CD4-positive, alpha-beta T cell treated with Interleukin-21 for 1 hour (primary cell): Measurements from ENCODE around the gene CPNE6.

ENCODE experiments used
- DNase-seq: peaks from one replicate; pipeline ENCODE4 v3.0.0-alpha.2; 2020

Gene CPNE6

GRCh38 chr14:24055971-24056799, 15.2 kb upstream of the CPNE6 start:
- DNase-seq, result no peak

- no peak for DNase-seq
These were observed 14.6 kb upstream of the CPNE6 start for GRCh38 chr14:24056800-24057184.

DNA sequence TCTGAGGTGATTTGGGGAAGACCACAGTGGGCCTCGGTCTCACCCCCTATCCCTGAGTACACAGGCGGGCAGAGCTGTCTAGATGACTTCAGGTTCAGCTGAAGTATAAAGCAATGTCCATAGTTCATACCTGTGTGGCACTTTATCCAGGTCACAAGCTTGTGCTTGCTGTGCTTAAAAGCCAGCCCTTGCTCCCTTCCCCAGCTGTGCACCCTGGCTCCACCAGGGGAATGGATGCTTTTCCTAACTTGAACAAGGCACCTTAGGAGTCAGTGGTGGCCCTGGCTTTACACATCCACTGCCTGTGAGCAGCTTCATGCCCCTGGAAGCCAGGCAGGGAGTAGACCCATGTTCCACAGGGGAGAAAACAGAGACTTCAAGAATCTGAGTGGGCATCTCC, 14.1 kb upstream of the CPNE6 start:
- DNase-seq, result no peak

GRCh38 chr14:24057867-24058259, 13.5 kb upstream of the CPNE6 start:
- DNase-seq, result no peak

DNA sequence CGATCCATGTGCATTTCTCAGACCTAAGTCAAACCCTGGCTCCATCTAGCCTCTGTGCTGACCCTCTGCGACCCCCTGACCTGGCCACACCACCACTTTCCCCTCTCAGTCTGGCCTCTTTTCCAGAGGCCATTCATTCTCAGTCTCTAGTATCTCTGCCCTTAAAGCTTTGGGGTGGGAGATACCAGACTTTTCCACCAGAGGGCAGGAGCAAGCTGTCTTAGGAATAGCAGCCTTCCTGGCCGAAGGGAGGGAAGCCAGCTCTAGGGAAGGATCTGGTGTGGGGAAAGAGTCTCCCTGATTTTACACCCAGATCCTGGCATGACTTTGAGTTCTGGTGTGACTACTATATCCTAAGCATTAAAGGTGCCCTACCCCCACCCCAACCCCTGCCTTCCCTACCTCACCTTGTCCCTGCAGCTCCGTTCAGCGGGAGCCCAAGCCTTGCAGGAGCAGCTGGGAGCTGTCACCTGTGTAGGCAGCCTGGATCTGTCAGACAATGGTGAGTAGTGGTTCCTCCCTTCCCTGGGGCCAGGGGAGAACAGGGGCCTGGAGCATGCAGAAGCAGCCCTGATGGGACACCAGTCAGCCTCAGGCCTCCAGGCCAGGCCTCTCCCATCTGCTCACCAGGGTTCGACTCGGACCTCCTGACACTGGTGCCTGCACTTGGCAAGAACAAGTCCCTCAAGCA, 13.0 kb upstream of the CPNE6 start:
- DNase-seq, result peak; percentile 79

DNA sequence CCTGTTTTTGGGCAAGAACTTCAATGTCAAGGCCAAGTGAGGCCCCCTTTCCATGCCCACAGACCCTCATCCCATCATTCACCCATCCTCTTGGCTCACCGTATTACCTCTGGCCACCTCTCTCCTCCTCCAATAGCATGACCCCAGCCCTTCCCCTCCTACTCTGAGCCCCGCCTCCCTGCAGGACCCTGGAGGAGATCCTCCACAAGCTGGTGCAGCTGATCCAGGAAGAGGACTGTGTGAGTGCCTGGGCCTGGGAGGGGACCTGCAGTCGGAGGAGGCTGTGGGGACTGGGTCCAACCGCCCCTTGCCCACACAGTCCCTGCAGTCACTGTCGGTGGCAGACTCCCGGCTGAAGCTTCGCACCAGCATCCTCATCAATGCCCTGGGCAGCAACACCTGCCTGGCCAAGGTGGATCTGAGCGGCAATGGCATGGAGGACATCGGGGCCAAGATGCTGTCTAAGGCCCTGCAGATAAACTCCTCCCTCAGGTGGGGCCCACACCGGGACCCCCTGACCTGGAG, 12.3 kb upstream of the CPNE6 start:
- DNase-seq, result no peak

DNA sequence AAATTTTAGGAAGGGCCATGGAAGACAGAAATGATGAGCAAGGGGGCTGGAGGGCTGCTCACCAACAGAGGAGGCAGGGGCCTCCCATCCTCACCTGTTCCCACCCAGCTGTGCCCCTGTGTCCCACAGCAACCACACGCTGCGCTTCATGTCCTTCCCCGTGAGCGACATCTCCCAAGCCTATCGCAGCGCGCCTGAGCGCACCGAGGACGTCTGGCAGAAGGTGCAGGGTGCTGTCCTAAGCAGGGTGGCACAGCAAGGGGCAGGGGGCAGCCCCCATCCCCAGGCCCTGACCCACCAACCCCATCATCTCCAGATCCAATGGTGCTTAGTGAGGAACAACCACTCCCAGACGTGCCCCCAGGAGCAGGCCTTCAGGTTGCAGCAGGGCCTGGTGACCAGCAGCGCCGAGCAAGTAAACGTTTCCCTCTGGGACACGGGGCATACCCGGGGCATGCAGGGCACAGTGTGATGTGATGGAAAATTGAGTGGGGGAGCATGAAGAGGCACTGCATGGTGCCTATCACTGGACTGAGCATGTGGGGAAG, 11.4 kb upstream of the CPNE6 start:
- no peak for DNase-seq

- no peak for DNase-seq
These were observed 10.9 kb upstream of the CPNE6 start for GRCh38 chr14:24060443-24060842.

GRCh38 chr14:24060984-24061913, 10.1 kb upstream of the CPNE6 start:
- no peak for DNase-seq

DNA sequence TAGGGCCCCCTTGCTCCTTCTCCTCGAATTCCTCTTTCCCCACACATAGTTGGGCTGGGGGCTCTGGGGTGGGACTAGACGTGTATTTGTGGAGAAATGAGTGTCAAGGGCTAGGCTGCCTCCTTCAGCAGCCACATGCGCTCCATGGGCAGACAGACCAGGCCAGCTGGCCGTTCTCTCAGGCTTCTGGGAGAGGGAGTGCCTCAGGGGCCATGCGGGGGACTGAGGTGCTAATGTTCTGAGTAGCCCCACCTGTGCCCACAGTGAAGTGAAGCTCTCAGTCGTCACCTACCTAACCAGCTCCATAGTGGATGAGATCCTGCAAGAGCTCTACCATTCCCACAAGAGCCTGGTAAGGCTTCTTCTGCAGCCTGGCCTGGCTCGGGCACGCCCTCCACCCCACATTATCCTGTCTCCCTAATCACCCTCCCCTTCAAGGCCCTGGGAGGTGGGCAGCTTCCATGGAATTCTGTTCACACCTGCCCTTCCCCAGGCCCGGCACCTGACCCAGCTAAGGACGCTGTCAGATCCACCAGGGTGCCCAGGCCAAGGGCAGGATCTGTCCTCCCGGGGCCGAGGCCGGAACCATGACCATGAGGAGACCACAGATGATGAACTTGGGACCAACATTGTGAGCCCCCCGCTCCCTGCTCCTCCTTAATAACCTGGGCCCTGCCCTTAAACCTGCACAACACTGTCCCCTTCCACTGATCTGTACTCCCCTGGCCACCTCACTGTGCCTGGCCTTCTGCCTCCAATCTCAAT, 9.0 kb upstream of the CPNE6 start:
- DNase-seq, result no peak

DNA sequence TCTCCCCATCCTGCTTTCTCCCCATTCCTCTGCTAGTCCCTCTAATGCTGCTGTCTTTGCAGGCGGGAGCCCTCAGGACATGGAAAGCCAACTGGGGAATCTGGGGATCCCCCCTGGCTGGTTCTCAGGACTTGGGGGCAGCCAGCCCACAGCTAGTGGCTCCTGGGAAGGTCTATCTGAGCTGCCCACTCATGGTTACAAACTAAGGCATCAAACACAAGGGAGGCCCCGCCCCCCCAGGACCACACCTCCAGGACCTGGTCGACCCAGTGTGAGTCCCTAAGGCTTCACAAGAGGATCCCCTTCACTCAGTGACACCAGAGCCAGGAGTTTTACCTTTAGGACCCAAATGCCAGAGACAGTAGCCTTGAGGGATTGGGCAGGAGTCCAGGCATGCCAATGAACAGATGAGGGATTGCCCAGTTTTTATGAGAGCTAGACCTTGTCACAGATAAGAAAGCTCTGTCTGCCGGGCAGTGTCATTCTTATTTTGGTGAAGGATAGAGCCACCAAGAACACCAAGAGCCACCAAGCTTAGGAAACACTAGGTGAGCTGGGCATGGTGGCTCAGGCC, 8.0 kb upstream of the CPNE6 start:
- no peak for DNase-seq

GRCh38 chr14:24064091-24064795, 7.1 kb upstream of the CPNE6 start:
- no peak for DNase-seq

DNA sequence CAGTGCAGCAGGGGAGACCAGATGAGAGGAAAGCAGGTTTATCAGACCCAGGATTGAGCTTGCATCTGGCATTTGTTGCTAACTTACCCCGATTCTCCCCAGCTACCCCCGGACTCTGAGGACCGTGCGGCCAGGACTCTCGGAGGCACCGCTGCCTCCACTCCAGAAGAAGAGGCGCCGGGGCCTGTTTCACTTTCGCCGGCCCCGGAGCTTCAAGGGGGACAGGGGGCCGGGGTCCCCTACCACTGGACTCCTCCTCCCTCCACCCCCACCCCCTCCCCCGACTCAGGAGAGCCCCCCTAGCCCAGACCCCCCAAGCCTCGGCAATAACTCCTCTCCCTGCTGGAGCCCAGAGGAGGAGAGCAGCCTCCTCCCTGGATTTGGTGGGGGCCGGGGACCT, 6.5 kb upstream of the CPNE6 start:
- DNase-seq, result no peak

DNA sequence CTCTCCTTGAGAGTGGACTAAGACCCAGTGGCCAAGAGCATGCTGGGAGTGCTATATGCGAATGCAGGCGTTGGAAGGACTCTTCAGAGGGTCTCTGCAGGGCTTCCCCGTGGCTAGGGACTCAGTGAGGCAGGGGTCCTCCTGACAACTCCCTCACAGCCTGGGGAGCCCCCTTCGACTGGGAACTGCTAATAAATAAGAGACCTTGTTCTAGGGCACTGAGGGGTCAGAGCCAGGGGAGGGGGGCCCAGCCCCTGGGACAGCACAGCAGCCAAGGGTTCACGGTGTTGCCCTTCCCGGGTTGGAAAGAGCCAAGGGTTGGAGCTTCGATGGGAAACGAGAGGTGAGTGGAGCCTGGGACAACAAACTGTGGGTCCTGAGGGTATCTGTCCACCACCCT, 6.0 kb upstream of the CPNE6 start:
- DNase-seq, result no peak

- no peak for DNase-seq
These were observed 4.7 kb upstream of the CPNE6 start for GRCh38 chr14:24066496-24067132.

DNA sequence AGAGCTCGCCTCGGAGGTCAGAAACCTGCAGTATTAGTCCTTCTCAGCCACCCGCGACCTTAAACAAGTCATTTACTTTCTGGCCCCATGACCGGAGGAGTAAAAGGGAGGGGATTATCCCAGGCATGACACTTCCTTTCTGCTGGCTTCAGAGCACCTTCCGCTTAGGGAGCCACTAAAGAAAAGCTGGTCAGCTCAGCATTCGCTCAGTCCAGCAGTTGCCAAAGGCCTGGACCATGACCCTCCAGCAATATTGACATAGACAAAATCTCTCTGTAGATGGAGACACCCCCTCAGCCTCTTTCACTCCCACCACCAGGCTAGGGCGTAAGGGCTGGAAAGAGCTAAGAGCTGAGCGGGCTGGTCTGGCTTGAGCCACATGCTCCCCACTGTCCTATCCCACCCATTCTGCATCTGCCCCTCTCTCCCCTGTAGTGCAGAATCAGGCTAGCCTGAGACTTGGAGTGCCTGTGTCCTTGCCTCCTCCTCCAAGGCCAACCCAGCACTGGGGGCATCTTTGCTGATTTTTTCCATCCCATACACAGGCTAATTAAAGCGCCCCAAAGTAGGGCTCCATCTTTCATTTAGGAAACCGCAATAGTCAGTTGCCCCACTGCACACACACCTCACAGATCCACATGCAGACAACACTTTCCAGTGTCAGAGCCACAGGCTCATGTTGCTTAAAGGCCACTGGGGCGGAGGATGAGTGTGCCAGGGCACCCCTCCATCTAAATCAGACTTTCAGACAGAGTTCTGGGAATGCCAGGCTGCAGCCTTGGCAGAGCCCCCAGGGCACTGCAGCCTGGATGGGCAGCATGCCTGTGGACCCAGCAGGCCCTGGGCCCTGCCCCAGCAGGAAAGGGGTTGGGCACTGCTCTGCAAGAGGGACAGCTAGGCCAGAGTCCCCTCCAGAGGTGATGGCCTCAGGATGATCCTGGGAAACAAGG, 4.0 kb upstream of the CPNE6 start:
- DNase-seq, result no peak

- DNase-seq, result no peak
These were observed 2.5 kb upstream of the CPNE6 start for GRCh38 chr14:24068711-24069410.

DNA sequence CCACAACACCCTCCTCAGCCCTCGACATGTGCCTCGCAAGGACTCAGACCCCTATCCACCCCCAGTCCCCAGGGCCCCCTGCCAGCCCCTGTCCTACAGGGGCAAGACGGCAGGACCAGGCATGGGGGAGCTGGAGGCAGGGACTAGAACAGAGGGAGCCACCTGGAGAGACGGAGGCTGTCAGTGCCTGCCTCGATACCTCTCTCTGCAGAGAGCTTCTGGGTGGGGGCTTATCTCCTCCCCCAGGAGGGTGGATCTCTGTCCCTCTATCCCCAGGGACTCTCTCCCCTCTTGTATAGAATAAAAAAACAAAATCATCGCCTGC, 2.0 kb upstream of the CPNE6 start:
- DNase-seq, result no peak
